Measurements from ENCODE around the gene PILRA.

DNA sequence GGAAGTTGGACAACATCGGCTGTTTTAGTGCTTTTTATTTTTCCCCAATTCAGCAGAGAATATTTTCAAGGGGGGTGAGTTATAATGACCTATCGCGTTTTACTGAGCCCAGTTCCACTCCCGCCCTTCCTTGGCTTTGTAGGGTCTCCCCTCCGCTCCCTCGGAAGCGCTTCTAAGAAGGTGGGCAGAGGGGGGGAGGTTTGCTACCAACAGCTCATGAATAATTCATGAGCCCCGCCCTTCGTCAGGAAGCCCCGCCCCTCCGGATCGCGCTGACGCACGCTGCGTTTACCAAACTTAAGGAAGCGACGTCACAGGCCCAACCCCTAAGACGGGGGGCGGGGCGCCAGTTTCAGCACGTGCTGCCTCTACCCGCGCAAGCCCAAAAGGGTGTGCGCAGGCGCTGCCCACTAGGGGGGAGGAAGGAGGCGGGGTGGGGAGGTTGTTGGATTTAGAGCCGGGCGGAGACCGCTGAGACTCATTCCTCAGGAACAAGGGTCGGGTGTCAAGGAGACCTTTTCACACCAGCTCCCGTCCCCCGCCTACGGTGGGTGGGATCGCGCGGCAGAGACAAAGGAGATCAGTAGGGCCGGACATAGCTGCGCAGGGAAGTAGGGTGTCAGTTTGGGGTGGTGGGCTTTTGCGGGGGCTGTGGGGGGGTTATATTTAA, 55.8 kb downstream of the PILRA start:
- TF ChIP-seq, protein P1, sequence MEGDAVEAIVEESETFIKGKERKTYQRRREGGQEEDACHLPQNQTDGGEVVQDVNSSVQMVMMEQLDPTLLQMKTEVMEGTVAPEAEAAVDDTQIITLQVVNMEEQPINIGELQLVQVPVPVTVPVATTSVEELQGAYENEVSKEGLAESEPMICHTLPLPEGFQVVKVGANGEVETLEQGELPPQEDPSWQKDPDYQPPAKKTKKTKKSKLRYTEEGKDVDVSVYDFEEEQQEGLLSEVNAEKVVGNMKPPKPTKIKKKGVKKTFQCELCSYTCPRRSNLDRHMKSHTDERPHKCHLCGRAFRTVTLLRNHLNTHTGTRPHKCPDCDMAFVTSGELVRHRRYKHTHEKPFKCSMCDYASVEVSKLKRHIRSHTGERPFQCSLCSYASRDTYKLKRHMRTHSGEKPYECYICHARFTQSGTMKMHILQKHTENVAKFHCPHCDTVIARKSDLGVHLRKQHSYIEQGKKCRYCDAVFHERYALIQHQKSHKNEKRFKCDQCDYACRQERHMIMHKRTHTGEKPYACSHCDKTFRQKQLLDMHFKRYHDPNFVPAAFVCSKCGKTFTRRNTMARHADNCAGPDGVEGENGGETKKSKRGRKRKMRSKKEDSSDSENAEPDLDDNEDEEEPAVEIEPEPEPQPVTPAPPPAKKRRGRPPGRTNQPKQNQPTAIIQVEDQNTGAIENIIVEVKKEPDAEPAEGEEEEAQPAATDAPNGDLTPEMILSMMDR (IDR thresholded peaks at IDR 0.05): peak in 1 of 3 experiments; percentile 52
- peak; percentile 7 to 18 for TF ChIP-seq POLR2A (IDR thresholded peaks at IDR 0.05)

Measured in vagina (tissue), 2 donors.